ENCODE measurements around the gene PLEK. TPM values are rescaled to one million over a fixed set of nuclear protein-coding genes. Genes with fewer than 3 reads are reported as not detected.

Gene PLEK
- total and polyA plus RNA-seq, 10 of the 15 experiments (the other 5 are each of a cell fraction or from before 2014, with no cell fraction given): 229 to 804 (median 362) TPM

DNA sequence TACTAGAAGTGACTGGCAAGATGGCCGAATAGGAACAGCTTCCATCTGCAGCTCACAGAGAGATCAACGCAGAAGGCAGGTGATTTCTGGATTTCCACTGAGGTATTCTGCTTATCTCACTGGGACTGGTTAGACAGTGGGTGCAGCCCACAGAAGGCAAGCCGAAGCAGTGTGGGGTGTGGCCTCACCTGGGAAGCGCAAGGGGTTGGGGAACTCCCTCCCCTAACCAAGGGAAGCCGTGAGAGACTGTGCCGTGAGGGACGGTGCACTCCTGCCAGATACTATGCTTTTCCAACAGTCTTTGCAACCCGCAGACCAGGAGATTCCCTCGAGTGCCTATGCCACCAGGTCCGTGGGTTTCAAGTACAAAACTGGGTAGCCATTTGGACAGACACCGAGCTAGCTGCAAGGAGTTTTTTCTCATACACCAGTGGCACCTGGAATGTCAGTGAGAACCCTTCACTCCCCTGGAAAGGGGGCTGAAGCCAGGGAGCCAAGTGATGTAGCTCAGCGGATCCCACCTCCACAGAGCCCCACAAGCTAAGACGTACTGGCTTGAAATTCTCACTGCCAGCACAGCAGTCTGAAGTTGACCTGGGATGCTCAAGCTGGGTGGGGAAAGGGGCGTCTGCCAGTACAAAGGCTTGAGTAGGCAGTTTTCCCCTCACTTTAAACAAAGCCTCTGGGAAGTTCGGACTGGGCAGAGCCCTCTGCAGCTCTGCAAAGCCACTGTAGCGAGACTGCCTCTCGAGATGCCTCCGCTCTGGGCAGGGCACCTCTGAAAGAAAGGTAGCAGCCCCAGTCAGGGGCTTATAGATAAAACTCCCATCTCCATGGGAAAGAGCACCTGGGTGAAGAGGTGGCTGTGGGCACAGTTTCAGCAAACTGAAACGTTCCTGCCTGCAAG, 40.1 kb downstream of the PLEK start:
- SMC1A ChIA-PET (ENCODE audit: uncharacterized antibody, unreplicated experiment): interaction anchor here (1.1 to 7.6 kb wide), 12 partner anchors 9 to 42 kb away, joined by 3 to 113 read pairs (median 8); partner anchors contain the start of gene PLEK
- Histone ChIP-seq H3K4me1 (ENCODE audit: control insufficient read depth, insufficient read depth, low read length) (peaks cover 25% of the 10 kb centered on the region), H3K9ac (ENCODE audit: control insufficient read depth, insufficient read depth, low read length) (no peak overlapping the region), H3K9me3 (replicated peaks; ENCODE audit: control insufficient read depth, insufficient read depth, low read length) (no peaks in the 10 kb centered on the region; the same call in 1 of the 3 replicates), H3K27me3 (replicated peaks in 1 of 2; ENCODE audit: control insufficient read depth in 2 of 2, insufficient read depth in 2 of 2, low read length in 1 of 2) (no peaks in the 10 kb centered on the region), H3K79me2 (ENCODE audit: control insufficient read depth, insufficient read depth, low read length) (no peaks in the 10 kb centered on the region), H2AFZ (ENCODE audit: control insufficient read depth, low read depth, low read length) (0 out of 2 replicates have a peak overlapping the region, but pooled peaks have one; percentile 7), H3K27ac (ENCODE audit: control insufficient read depth, insufficient read depth) (no peak overlapping the region), H4K20me1 (ENCODE audit: control insufficient read depth, insufficient read depth) (no peaks in the 10 kb centered on the region), H3K36me3 (ENCODE audit: control insufficient read depth in 2 of 2, insufficient read depth in 2 of 2, low read length in 1 of 2) (no peaks in the 10 kb centered on the region), H3K4me2 (ENCODE audit: control insufficient read depth, insufficient read depth) (0 out of 2 replicates have a peak overlapping the region, but pooled peaks have one; percentile 18), H3K4me3 (no peak overlapping the region)
- intact Hi-C loops (cut with micrococcal nuclease; ENCODE audit: unreplicated experiment): no loop called here
- POLR2A ChIA-PET: interaction anchor here (0.7 to 5.0 kb wide), 6 partner anchors 9 to 39 kb away, joined by 3 to 48 read pairs (median 11); partner anchors contain the start of gene PLEK
- in situ Hi-C loops (cut with MboI): no loop called here
- 53% methylated on average over 19 of the region's 19 CpGs for WGBS (ENCODE audit: insufficient coverage, insufficient replicate concordance, low lambda C conversion rate, missing lambda C conversion rate)
- DNase-seq (ENCODE audit: low read depth, low spot score) (no peak), FAIRE-seq (no peak), ATAC-seq (peak; percentile 76)
- RAD21 ChIA-PET (ENCODE audit: unreplicated experiment): interaction anchor here (1.4 to 7.2 kb wide), 6 partner anchors 13 to 39 kb away, joined by 4 to 61 read pairs (median 22); partner anchors contain the start of gene PLEK
- CTCF ChIA-PET: interaction anchor here (1.3 to 2.8 kb wide), 4 partner anchors 13 to 48 kb away, joined by 3 to 14 read pairs (median 4); no protein-coding TSS in a partner anchor
- TF ChIP-seq PAX8 (IDR thresholded peaks at IDR 0.05) (no peak), NBN (IDR thresholded peaks at IDR 0.05) (0 out of 2 replicates have a peak, but pooled peaks have one; percentile 23), IKZF2 (IDR thresholded peaks at IDR 0.05) (peak in 1 of 2 experiments; percentile 8; a peak in 2 of 4 replicates), RELA (IDR thresholded peaks at IDR 0.05; ENCODE audit: borderline replicate concordance, partially characterized antibody) (no peak), YY1 (IDR thresholded peaks at IDR 0.05; ENCODE audit: low read depth, low read length) (peak; percentile 70), MXI1 (IDR thresholded peaks at IDR 0.05; ENCODE audit: low read depth, low read length) (no peak), RUNX3 (IDR thresholded peaks at IDR 0.05; ENCODE audit: low read length) (peak; percentile 50; the same call in 1 of the 2 replicates), CBX5 (IDR thresholded peaks at IDR 0.05; ENCODE audit: low read depth) (no peak), IKZF1 (conservative IDR thresholded peaks at IDR 0.05) (peak; percentile 43)
- TF ChIP-seq, protein P1, sequence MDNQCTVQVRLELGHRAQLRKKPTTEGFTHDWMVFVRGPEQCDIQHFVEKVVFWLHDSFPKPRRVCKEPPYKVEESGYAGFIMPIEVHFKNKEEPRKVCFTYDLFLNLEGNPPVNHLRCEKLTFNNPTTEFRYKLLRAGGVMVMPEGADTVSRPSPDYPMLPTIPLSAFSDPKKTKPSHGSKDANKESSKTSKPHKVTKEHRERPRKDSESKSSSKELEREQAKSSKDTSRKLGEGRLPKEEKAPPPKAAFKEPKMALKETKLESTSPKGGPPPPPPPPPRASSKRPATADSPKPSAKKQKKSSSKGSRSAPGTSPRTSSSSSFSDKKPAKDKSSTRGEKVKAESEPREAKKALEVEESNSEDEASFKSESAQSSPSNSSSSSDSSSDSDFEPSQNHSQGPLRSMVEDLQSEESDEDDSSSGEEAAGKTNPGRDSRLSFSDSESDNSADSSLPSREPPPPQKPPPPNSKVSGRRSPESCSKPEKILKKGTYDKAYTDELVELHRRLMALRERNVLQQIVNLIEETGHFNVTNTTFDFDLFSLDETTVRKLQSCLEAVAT (IDR thresholded peaks at IDR 0.05): no peak
- TF ChIP-seq, protein P2, sequence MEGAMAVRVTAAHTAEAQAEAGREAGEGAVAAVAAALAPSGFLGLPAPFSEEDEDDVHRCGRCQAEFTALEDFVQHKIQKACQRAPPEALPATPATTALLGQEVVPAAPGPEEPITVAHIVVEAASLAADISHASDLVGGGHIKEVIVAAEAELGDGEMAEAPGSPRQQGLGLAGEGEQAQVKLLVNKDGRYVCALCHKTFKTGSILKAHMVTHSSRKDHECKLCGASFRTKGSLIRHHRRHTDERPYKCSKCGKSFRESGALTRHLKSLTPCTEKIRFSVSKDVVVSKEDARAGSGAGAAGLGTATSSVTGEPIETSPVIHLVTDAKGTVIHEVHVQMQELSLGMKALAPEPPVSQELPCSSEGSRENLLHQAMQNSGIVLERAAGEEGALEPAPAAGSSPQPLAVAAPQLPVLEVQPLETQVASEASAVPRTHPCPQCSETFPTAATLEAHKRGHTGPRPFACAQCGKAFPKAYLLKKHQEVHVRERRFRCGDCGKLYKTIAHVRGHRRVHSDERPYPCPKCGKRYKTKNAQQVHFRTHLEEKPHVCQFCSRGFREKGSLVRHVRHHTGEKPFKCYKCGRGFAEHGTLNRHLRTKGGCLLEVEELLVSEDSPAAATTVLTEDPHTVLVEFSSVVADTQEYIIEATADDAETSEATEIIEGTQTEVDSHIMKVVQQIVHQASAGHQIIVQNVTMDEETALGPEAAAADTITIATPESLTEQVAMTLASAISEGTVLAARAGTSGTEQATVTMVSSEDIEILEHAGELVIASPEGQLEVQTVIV (IDR thresholded peaks at IDR 0.05; ENCODE audit: borderline replicate concordance, partially characterized antibody): no peak
- no TSS peak for BruUV-seq (replicated peaks)

Data from GM12878 (cell line).